ENCODE measurements around the gene AGMO.

DNA sequence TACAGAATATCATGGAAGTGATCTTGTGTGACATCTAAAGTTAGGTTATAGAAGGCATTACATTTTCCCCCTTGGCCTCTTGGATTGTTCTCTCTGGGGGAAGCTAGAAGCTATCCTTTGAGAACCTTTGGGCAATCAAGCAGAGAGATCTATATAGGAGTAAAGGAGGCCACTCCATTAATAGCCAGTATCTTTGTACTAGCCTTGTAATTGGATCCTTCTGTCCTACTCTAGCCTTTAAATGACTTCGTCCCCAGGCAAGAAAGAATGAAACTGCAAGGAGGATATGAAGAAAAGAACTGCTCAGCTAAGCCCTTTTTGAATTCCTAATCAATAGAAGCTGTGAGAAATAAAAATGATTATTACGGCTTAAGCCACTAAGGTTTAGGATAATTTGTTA lies 230.9 kb downstream of the AGMO start:
- TF ChIP-seq CTCF (IDR thresholded peaks at IDR 0.05) (no peak), POLR2AphosphoS5 (IDR thresholded peaks at IDR 0.05) (no peak)

Measured in gastroesophageal sphincter (tissue), 3 donors.